NCI-H69 (cell line): ENCODE data around the gene MICAL2.

ENCODE experiments used
- DNase-seq: peaks from one replicate; lab custom pipeline; 2025; lab: John Stamatoyannopoulos, UW

MICAL2 gene

GRCh38 chr11:12229450-12230229, 119.2 kb downstream of the MICAL2 start:
- no peak for DNase-seq

- DNase-seq, result no peak
Observed at GRCh38 chr11:12232160-12232559, 121.8 kb downstream of the MICAL2 start.

DNA sequence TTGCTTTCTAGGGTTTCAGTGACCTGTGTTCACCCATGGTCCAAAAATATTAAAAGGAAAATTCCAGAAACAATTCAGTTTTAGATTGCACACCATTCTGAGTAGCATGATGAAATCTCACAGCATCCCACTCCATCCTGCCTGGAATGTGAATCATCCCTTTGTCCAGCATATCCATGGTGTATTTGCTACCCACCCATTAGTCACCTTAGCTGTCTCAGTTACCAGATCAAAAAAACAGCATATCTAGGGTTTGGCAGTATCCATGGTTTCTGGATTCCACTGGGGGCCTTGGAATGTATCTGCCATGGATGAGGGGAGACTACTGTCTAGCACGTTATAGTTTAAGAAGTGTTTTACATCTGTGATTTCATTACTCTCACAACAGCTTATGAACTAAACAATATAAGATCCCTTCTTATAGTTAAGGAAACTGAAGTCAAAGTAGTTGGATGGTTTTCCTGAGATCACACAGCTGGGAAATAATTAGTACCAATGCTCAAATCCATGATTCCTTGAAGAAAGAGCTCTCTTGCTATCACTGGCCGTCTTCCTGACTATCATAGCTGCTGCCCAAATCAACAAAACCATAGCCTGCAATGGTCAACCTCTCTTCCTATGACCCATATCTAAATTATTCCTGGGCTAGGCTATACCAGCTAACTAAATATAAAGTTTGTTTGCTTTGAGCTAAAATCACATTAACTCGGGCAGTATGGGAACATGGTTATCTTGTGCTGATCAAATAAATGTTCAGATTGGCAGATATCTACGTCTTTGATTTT, 122.6 kb downstream of the MICAL2 start:
- DNase-seq, result no peak

DNA sequence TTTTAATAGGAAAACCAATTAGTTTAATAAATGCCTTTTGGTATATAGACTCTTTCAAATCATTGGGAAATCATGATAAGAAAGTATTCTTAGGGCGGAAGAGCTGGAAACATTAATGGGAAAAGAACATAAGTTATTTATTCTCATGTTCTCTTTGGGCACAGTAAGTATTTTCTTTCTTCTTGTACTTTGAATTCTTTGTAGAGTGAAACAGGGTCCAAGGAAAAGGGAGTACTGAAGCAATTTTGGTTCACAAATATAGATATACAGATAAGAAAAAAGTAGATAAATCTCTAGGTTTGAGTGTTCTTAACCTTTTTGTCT, 123.2 kb downstream of the MICAL2 start:
- no peak for DNase-seq

GRCh38 chr11:12234221-12234620, 123.8 kb downstream of the MICAL2 start:
- no peak for DNase-seq

GRCh38 chr11:12235080-12235479, 124.7 kb downstream of the MICAL2 start:
- peak; percentile 17 for DNase-seq

GRCh38 chr11:12235553-12235946, 125.2 kb downstream of the MICAL2 start:
- DNase-seq, result peak; percentile 74

GRCh38 chr11:12235947-12236743, 125.8 kb downstream of the MICAL2 start:
- DNase-seq, result peak; percentile 87

GRCh38 chr11:12236744-12237101, 126.3 kb downstream of the MICAL2 start:
- no peak for DNase-seq

GRCh38 chr11:12237381-12237784, 127.0 kb downstream of the MICAL2 start:
- DNase-seq, result no peak

DNA sequence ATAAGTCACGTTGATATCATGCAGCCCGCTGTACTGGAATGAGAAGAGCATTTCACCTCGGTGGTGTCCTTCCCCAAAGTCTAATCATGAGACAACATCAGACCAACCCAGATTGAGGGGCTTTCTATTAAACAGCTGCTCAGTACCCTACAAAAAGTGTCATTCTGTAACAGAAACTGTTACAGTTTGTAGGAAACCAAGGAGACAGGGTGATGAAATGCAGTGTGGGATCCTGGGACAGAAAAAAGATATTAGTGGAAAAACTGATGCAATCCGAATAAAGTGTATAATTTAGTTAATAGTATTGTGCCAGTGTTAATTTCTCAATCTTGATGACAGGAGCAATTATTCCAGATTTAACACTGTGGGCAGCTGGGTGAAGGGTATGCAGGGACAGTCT, 128.0 kb downstream of the MICAL2 start:
- DNase-seq, result no peak

DNA sequence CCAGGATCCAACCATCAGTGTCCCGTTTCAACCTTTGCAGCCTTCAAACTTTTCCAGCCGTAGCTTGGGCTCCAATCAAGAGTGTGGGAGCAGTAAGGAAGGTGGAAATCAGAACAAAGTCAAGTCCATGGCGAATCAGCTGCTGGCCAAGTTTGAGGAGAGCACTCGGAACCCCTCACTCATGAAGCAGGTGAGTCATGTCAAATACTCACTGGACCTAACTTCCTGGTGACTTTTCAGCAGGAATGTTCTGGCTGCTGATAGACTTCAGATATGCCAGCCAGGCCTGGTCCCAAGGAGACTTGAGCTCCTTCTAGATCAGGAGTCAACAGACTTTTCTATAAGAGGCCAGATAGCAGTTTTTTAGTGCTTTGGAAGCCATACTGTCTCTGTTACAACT, 129.0 kb downstream of the MICAL2 start:
- DNase-seq, result no peak

DNA sequence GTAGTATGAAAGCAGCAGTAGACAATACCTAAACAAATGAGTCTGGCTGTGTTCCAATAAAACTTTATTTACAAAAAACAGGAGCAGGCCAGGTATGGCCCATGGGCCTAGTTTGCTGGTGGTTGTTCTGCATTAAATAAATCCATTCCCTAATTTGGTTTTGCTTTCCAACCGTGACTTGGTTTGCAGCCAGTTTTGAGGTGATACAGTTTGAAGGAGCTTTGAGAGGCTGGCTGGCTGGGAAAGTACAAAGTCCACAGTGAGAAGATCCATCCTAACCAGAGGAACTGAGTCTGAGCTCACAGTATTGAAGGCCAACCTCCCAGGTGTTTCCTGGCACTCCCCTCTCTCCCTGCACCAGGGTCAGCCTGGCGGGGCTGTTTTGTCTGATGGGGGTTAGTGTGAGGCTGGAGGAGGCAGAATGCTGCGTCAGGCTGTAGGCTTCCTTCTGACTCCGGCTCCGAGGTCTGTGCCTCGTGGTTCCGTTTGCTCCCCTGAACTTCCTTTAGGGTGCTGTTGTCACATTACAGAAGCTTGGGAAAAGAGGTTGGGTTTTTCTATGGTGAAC, 129.5 kb downstream of the MICAL2 start:
- DNase-seq, result peak; percentile 71

DNA sequence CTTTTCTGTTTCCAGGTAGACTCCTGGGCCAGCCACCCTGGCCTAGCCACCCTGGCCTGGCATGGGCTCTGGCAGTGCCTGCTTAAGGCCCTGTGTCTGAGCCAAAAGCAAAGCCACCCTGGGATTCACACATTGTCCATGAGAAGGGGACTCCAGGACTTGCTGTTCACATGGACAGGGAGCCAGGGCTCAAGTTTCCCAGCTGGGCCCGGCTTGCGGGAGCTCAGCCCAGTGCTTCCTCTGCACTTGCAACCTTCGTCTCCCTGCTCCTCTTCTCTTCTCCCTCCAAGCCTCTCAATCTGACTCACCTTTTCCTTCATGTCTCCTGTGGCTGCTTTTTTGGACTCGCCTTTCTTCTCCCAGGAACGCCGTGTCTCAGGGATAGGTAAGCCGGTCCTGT, 130.3 kb downstream of the MICAL2 start:
- DNase-seq, result peak; percentile 41

- DNase-seq, result peak; percentile 89
Observed at GRCh38 chr11:12241401-12241800, 131.0 kb downstream of the MICAL2 start.

DNA sequence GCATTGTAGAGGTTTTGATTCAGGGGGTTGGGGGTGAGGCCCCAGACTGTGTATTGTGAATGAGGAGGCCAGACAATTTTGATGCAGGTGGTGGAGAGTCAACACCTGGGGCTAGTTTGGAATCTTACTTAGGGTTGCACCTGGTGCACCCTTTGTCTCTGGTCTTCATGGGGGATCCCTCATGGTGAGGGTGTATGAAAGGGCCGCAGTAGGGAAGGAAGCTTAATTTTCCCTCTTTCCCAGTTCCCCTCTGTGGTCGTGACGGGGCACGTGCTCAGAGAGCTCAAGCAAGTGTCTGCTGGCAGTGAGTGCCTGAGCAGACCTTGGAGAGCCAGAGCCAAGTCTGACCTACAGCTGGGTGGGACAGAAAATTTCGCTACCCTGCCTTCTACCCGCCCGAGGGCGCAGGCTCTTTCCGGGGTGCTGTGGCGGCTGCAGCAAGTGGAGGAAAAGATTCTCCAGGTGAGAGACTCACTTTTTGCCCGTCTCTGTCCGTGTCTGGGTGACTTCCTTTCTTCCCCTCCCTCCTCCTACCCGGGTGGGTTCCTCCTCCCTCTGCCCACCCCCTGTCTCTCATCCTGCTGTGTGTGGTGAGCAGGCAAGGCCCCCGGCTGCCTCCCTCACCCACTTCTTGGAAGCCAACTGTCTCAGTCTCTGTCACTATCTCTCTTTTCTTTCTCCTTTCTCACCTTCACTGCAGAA, 131.7 kb downstream of the MICAL2 start:
- peak; percentile 99 for DNase-seq

DNA sequence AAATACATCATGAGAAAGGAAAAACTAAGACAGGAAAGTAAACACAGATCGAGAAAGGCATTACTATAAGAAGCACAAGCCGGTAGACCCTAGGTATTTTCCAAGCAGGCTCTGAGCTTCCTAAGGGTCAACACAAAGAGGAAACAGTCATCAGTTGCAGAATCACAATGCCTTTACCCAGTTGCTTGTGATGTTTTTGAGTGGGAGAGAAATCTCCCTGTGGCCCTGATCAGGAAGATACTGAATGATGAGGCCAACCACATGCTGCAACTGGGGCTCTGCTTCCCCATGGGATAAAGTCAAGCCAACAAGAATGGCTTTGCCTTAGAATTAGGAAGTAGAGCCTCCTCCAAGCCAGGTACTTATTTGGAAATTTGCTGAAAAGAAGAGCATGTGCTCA, 132.6 kb downstream of the MICAL2 start:
- DNase-seq, result no peak

DNA sequence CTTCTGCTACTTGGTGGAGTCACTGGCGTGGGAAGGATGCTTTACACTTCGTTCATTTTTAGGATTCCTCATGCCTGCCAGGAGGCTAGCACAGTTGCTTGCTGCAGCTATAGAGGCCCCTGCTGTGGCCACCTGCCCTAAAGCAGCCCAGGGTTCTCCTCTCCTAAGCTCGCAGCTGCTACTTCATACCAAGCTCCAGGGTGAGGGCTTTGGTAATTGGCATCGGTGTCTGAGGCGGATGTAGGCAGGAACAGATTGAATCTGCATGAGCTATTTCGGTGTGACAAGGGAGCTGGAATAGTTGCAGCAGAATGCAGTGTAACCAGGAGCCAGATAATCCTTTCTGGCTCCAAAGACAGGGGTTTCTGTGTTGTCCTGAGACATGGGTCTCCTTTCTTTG, 133.1 kb downstream of the MICAL2 start:
- DNase-seq, result peak; percentile 96

- DNase-seq, result peak; percentile 92
Observed at GRCh38 chr11:12243911-12244550, 133.6 kb downstream of the MICAL2 start.

- peak; percentile 71 for DNase-seq
Observed at GRCh38 chr11:12245091-12245490, 134.7 kb downstream of the MICAL2 start.

DNA sequence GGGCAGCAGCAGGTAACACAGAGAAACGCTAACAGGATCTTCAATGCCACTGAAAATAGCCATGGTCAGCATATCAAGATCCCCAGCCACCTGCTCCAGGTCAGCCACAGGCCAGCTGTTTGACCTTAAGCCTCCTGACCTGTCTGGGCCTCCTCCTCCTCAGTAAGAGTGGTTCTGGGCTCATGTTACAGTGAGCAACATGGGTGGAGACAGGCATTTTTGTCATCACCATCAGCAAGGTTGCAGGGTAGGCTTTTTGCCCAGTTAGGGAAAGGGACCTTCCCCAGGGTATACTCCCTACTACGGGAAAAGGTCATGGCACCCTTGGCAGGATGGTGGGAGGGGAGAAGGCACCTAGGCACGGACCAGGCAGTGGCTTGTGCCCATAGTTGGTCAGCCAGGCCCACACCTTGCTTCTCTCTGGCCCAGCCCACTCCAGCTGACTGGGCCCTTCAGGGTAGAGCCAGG, 135.2 kb downstream of the MICAL2 start:
- DNase-seq, result peak; percentile 65
